ENCODE measurements around the gene GRID1. TPM values are rescaled to one million over a fixed set of nuclear protein-coding genes. Genes with fewer than 3 reads are reported as not detected.

GRID1 gene
- total RNA-seq, 2 donors from 2014 or later, result 0.27 to 0.85 TPM

DNA sequence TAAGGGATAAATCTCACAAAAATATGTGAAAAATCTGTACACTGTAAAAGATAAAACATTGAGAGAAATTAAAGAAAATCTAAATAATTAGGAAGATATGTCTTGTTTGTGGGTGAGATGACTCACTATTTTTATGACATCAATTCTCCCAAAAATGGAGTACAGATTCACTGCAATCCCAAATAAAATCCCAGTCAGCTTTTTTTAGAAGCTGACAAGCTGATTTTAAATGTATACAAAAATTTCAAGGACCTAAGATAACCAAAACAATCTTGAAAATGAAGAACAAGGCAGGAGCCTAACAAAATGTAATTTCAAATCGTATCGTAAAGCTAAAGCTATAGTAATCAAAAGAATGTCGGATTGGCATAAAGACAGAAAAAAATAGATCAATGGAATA is 458.1 kb downstream of the GRID1 start:
- Histone ChIP-seq H3K27ac (no peak overlapping the region), H3K27me3 (replicated peaks; ENCODE audit: insufficient read depth) (no peaks in the 10 kb centered on the region), H3K4me3 (no peak overlapping the region), H3K4me1 (ENCODE audit: control insufficient read depth in 1 of 2, low read depth in 2 of 2) (no peaks in the 10 kb centered on the region), H3K36me3 (no peaks in the 10 kb centered on the region), H3K9me3 (no peaks in the 10 kb centered on the region)
- TF ChIP-seq, protein P1, sequence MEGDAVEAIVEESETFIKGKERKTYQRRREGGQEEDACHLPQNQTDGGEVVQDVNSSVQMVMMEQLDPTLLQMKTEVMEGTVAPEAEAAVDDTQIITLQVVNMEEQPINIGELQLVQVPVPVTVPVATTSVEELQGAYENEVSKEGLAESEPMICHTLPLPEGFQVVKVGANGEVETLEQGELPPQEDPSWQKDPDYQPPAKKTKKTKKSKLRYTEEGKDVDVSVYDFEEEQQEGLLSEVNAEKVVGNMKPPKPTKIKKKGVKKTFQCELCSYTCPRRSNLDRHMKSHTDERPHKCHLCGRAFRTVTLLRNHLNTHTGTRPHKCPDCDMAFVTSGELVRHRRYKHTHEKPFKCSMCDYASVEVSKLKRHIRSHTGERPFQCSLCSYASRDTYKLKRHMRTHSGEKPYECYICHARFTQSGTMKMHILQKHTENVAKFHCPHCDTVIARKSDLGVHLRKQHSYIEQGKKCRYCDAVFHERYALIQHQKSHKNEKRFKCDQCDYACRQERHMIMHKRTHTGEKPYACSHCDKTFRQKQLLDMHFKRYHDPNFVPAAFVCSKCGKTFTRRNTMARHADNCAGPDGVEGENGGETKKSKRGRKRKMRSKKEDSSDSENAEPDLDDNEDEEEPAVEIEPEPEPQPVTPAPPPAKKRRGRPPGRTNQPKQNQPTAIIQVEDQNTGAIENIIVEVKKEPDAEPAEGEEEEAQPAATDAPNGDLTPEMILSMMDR (IDR thresholded peaks at IDR 0.05), result no peak
- DNase-seq (ENCODE audit: low spot score) (no peak), ATAC-seq (ENCODE audit: insufficient number of reproducible peaks, low FRiP score, low read depth) (no peak)

DNA sequence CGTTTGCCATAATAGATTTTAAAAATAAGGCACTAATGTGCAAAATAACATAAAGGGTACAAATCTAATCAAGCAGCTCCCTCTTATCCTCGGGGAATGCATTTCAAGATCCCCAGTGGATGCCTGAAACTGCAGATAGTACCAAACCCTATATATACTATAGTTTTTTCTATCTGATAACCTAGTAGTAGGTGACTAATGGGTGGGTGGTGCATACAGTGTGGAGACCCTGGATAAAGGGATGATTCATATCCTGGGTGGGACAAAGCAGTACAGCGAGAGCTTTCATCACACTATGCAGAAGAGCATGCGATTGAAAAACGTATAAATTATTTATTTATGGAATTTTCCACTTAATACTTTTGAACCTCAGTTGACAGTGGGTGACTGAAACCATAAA is 464.5 kb downstream of the GRID1 start:
- no peaks in the 10 kb centered on the region for H3K27me3 ChIP-seq (replicated peaks; ENCODE audit: insufficient read depth)
- H3K9me3 ChIP-seq, result no peaks in the 10 kb centered on the region
- no peak for ATAC-seq (ENCODE audit: insufficient number of reproducible peaks, low FRiP score, low read depth)
- H3K4me3 ChIP-seq, result no peak overlapping the region
- DNase-seq (ENCODE audit: low spot score), result no peak
- TF ChIP-seq, protein P1 (IDR thresholded peaks at IDR 0.05), result no peak
- H3K27ac ChIP-seq, result no peak overlapping the region
- no peaks in the 10 kb centered on the region for H3K36me3 ChIP-seq
- H3K4me1 ChIP-seq (ENCODE audit: control insufficient read depth in 1 of 2, low read depth in 2 of 2), result no peaks in the 10 kb centered on the region

DNA sequence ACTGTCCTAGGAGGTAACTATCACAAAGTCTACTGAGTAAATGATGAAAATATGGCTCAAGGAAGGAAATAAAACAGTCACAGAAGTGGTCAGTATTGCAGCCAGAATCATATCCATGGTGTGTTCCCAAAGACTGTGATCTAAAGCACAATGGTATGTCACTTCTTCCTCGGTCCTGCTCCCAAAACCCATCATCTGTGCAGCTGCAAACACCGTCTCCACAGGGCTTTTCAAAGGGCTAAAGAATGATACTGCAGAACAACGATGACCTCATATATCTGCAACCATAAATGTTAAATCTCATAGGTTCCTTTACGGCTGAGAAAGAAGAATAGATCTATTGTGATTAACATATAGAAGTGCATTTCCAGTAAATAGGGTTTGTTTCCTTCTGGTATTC is 465.0 kb downstream of the GRID1 start:
- Histone ChIP-seq H3K9me3 (no peaks in the 10 kb centered on the region), H3K27me3 (replicated peaks; ENCODE audit: insufficient read depth) (no peaks in the 10 kb centered on the region), H3K27ac (no peak overlapping the region), H3K4me3 (no peak overlapping the region), H3K4me1 (ENCODE audit: control insufficient read depth in 1 of 2, low read depth in 2 of 2) (no peaks in the 10 kb centered on the region), H3K36me3 (no peaks in the 10 kb centered on the region)
- DNase-seq (ENCODE audit: low spot score) (no peak), ATAC-seq (ENCODE audit: insufficient number of reproducible peaks, low FRiP score, low read depth) (no peak)
- TF ChIP-seq, protein P1 (IDR thresholded peaks at IDR 0.05), result no peak

DNA sequence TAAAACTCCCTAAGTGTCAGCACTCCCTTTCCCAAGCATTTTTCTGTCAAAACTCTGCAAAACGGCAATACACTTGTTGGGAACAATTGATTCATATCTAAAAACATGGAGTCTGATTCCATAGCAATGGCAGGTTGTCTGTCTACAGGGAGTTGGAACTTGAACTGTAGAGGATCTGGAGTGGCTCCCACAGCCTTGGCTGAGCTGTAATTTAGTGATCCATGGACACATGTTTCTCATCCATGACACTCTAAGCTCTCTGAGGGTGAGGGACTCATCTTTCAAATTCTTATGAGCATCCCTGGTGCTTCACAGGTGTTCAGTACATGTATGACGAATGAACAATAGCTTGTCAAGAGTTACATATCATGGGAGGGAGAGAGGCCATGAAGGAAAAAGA is 466.1 kb downstream of the GRID1 start:
- Histone ChIP-seq H3K27me3 (replicated peaks; ENCODE audit: insufficient read depth) (no peaks in the 10 kb centered on the region), H3K9me3 (no peaks in the 10 kb centered on the region), H3K36me3 (no peaks in the 10 kb centered on the region), H3K4me1 (ENCODE audit: control insufficient read depth in 1 of 2, low read depth in 2 of 2) (no peaks in the 10 kb centered on the region), H3K27ac (no peak overlapping the region), H3K4me3 (no peak overlapping the region)
- DNase-seq (ENCODE audit: low spot score) (no peak), ATAC-seq (ENCODE audit: insufficient number of reproducible peaks, low FRiP score, low read depth) (no peak)
- TF ChIP-seq, protein P1 (IDR thresholded peaks at IDR 0.05), result no peak

DNA sequence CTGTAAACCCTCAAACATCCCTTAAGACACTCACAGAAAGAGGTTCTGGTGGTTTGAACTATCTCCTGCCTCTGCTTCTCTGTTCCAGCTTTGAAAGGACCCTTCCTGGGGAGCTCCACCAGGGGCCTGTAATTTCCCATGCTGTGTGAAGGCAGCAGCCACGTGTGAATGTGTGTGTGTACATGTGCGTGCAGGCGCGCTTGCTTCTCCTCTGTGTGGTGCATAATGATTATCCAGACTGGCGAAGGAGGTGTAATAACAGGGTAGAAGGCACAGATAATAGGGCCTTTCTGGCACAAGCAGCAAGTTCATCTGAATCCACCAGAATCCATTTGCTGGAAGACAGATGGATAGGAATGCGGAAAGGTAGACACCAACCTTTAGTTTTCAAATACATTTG is 466.5 kb downstream of the GRID1 start:
- H3K27ac ChIP-seq, result no peak overlapping the region
- H3K9me3 ChIP-seq, result no peaks in the 10 kb centered on the region
- H3K27me3 ChIP-seq (replicated peaks; ENCODE audit: insufficient read depth), result no peaks in the 10 kb centered on the region
- DNase-seq (ENCODE audit: low spot score) (no peak), ATAC-seq (ENCODE audit: insufficient number of reproducible peaks, low FRiP score, low read depth) (no peak)
- TF ChIP-seq, protein P1 (IDR thresholded peaks at IDR 0.05), result no peak
- no peaks in the 10 kb centered on the region for H3K4me1 ChIP-seq (ENCODE audit: control insufficient read depth in 1 of 2, low read depth in 2 of 2)
- H3K36me3 ChIP-seq, result no peaks in the 10 kb centered on the region
- no peak overlapping the region for H3K4me3 ChIP-seq
